Heart left ventricle (tissue), 13 donors: ENCODE measurements around the gene PALLD.

Experiments used
- POLR2A ChIP-seq, 2 donors: fragments of 450-650 bp; IDR thresholded peaks; one replicate each; pipeline ENCODE4 v1.6.1; 2017; ENCODE audit warnings: antibody characterized with exemption in 2 of 2, mild to moderate bottlenecking in 2 of 2, moderate library complexity in 2 of 2
- TF ChIP-seq, protein P1 (sequence below), 12 donors: fragments of 200-600 bp; sonication (generic) in 4 of 12; IDR thresholded peaks; one replicate each; pipeline versions ENCODE4 v1.5.0 to v1.8.0; 2018 to 2022; ENCODE audit warnings: antibody characterized with exemption in 12 of 12, mild to moderate bottlenecking in 5 of 12
- donor health status: ischemic (EF 13 %, LVEDD 7.1; RV severe dilation, severe dysfunction).
- donor health status: DM: no; HTN: yes; CAD: no.
- donor health status: DM: no; HTN: no; CAD: no.
- donor health status: ischemic (EF 25% LVEDD 6.9; RV normal size, moderate dysfunction).
- donor health status: ischemic (EF 25% LVEDD 5.7; RV mildly dilated, moderate dysfunction).
- donor health status: ischemic (EF 35%, LVEDD 5.7; RV mildly dilated, moderate dysfunction).
- donor health status: nonischemic (EF 11% LVEDD 7.7; RV severe dilation, severe dysfunction).
- donor health status: DM: yes; HTN: yes; CAD: no.
- donor health status: PGD.
- donor health status: ischemic (EF 29% LVEDD 5.4; RV normal size, mild dysfunction).
- donor health status: nonischemic (EF 23%, LVEDD 6.1; RV moderate dilation, normal function).

- TF ChIP-seq, protein P1, sequence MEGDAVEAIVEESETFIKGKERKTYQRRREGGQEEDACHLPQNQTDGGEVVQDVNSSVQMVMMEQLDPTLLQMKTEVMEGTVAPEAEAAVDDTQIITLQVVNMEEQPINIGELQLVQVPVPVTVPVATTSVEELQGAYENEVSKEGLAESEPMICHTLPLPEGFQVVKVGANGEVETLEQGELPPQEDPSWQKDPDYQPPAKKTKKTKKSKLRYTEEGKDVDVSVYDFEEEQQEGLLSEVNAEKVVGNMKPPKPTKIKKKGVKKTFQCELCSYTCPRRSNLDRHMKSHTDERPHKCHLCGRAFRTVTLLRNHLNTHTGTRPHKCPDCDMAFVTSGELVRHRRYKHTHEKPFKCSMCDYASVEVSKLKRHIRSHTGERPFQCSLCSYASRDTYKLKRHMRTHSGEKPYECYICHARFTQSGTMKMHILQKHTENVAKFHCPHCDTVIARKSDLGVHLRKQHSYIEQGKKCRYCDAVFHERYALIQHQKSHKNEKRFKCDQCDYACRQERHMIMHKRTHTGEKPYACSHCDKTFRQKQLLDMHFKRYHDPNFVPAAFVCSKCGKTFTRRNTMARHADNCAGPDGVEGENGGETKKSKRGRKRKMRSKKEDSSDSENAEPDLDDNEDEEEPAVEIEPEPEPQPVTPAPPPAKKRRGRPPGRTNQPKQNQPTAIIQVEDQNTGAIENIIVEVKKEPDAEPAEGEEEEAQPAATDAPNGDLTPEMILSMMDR (IDR thresholded peaks at IDR 0.05) = no peak
- no peak for TF ChIP-seq POLR2A (IDR thresholded peaks at IDR 0.05)
Observed at GRCh38 chr4:168662297-168662984, 165.6 kb downstream of the PALLD start.
